Ramos (cell line): Measurements from ENCODE around the gene KIFBP.

ENCODE experiments used
- in situ Hi-C: fragments of 300-500 bp; cut with MboI; formaldehyde crosslinking; loops from one replicate; pipeline ENCODE4 v1.14.3; 2022; ENCODE audit warnings: low sequenced_read_pairs; ENCODE audit not compliant: unreplicated experiment

Gene KIFBP

GRCh38 chr10:69047111-69047832 is 58.7 kb downstream of the KIFBP start:
- in situ Hi-C loops = no loop called here

- in situ Hi-C loops = no loop called here
Observed at GRCh38 chr10:69048103-69048502, 59.5 kb downstream of the KIFBP start.

- in situ Hi-C loops = no loop called here
Observed at GRCh38 chr10:69049566-69049961, 61.0 kb downstream of the KIFBP start.

GRCh38 chr10:69051303-69051702 is 62.7 kb downstream of the KIFBP start:
- in situ Hi-C loops = no loop called here

GRCh38 chr10:69051710-69052487 is 63.3 kb downstream of the KIFBP start:
- in situ Hi-C loops = no loop called here

- in situ Hi-C loops = no loop called here
Observed at GRCh38 chr10:69052736-69053135, 64.1 kb downstream of the KIFBP start.

GRCh38 chr10:69055241-69055640 is 66.6 kb downstream of the KIFBP start:
- in situ Hi-C loops = no loop called here

GRCh38 chr10:69056129-69056528 is 67.5 kb downstream of the KIFBP start:
- in situ Hi-C loops = no loop called here

- in situ Hi-C loops = no loop called here
Observed at GRCh38 chr10:69056536-69057260, 68.1 kb downstream of the KIFBP start.

GRCh38 chr10:69057261-69057950 is 68.8 kb downstream of the KIFBP start:
- in situ Hi-C loops = no loop called here

GRCh38 chr10:69057951-69058297 is 69.3 kb downstream of the KIFBP start:
- in situ Hi-C loops = no loop called here

- in situ Hi-C loops = no loop called here
Observed at GRCh38 chr10:69060127-69060798, 71.7 kb downstream of the KIFBP start.

- in situ Hi-C loops = no loop called here
Observed at GRCh38 chr10:69061305-69062161, 72.9 kb downstream of the KIFBP start.

GRCh38 chr10:69062901-69063300 is 74.3 kb downstream of the KIFBP start:
- in situ Hi-C loops = no loop called here

- in situ Hi-C loops = no loop called here
Observed at GRCh38 chr10:69064762-69065328, 76.2 kb downstream of the KIFBP start.

- in situ Hi-C loops = no loop called here
Observed at GRCh38 chr10:69065406-69066361, 77.1 kb downstream of the KIFBP start.
